K562 (cell line): Measurements from ENCODE around the gene SCFD2. TPM values are rescaled to one million over a fixed set of nuclear protein-coding genes. Genes with fewer than 3 reads are reported as not detected.

Experiments used
- ATAC-seq: fragments of 200-7000 bp; cut with Tn5 transposase; 3 replicates; pipeline ENCODE4 v1.9.1; 2020; ENCODE audit warnings: moderate library complexity
- BruUV-seq: library from RNA; stranded (reverse); fragments of 400-500 nt; replicated peaks from 2 replicates; lab custom pipeline; 2021; lab: Mats Ljungman, UMichigan
- CTCF ChIA-PET: fragments of 300-600 bp; formaldehyde crosslinking; extraction: SDS; loops from one replicate; lab custom pipeline; 2021; ENCODE audit warnings: low intra/inter-chr PET ratio; lab: Yijun Ruan, JAX
- POLR2A ChIA-PET: fragments of 300-600, 350-650 bp; sonication (Branson Sonifier 250); formaldehyde crosslinking; extraction: SDS; loops from one replicate; lab custom pipeline; 2021; ENCODE audit warnings: antibody characterized with exemption, inconsistent platforms; lab: Yijun Ruan, JAX
- DNase-seq, 4 experiments: peaks; one replicate each; pipeline versions ENCODE4 v3.0.0 to v3.0.0-alpha.2; 2011 to 2018; ENCODE audit warnings: low spot score in 3 of 4, mixed read lengths in 3 of 4; ENCODE audit errors: extremely low read depth in 1 of 4
- FAIRE-seq: peaks from 2 replicates; lab custom pipeline; 2011; peaks lifted over from hg19 to GRCh38; lab: Jason Lieb, UNC
- H2AFZ ChIP-seq: 2 replicates; pipeline ENCODE4 v1.6.0; 2011; ENCODE audit warnings: low read depth, low read length, control low read depth, inconsistent platforms
- H3K27ac ChIP-seq: fragments of 200-600 bp; 3 replicates; pipeline ENCODE4 v1.8.0; 2011; ENCODE audit warnings: low read depth, mild to moderate bottlenecking, control low read depth, inconsistent platforms, low read length, moderate library complexity, mixed read lengths; ENCODE audit errors: extremely low read depth
- H3K27me3 ChIP-seq, 2 experiments: fragments of 300-600 bp in 1 of 2; 2 replicates in 1 of 2; 3 replicates in 1 of 2; pipeline versions ENCODE4 v1.6.0 to v1.8.0; 2011; ENCODE audit warnings: inconsistent platforms in 2 of 2, low read length in 2 of 2, mild to moderate bottlenecking in 1 of 2, mixed read lengths in 1 of 2, moderate library complexity in 1 of 2; ENCODE audit not compliant: control insufficient read depth in 2 of 2, insufficient read depth in 2 of 2
- H3K36me3 ChIP-seq: fragments of 300-600 bp; 3 replicates; pipeline ENCODE4 v1.8.0; 2011; ENCODE audit warnings: mild to moderate bottlenecking, low read length, inconsistent platforms; ENCODE audit not compliant: control insufficient read depth, insufficient read depth
- H3K4me1 ChIP-seq, 2 experiments: fragments of 200-600 bp in 1 of 2; replicated peaks in 1 of 2; 2 replicates in 1 of 2; 3 replicates in 1 of 2; pipeline versions ENCODE4 v1.5.1 to v1.8.0; 2011; ENCODE audit warnings: inconsistent platforms in 2 of 2, low read length in 2 of 2, mild to moderate bottlenecking in 1 of 2, mixed read lengths in 1 of 2, moderate library complexity in 1 of 2; ENCODE audit not compliant: control insufficient read depth in 2 of 2, insufficient read depth in 2 of 2
- H3K4me2 ChIP-seq: 2 replicates; pipeline ENCODE4 v1.6.1; 2011; ENCODE audit warnings: low read length, control low read depth, inconsistent platforms, mixed read lengths; ENCODE audit not compliant: insufficient read depth
- H3K4me3 ChIP-seq: fragments of 200-600 bp; sonication (generic), shearing (Covaris generic); 2 replicates; pipeline ENCODE4 v1.5.1; 2016; ENCODE audit warnings: control low read depth, inconsistent platforms
- H3K79me2 ChIP-seq: fragments of 200-600 bp; 3 replicates; pipeline ENCODE4 v1.8.0; 2011; ENCODE audit warnings: low read length, inconsistent platforms; ENCODE audit not compliant: control insufficient read depth, insufficient read depth
- H3K9ac ChIP-seq, 2 experiments: 2 replicates each; pipeline versions ENCODE4 v1.6.0 to v1.6.1; 2011; ENCODE audit warnings: low read depth in 2 of 2, low read length in 2 of 2, control low read depth in 1 of 2, inconsistent platforms in 1 of 2, mild to moderate bottlenecking in 1 of 2, mixed read lengths in 1 of 2; ENCODE audit not compliant: insufficient read depth in 1 of 2
- H3K9me1 ChIP-seq: one replicate; pipeline ENCODE4 v1.6.0; 2011; ENCODE audit warnings: inconsistent platforms, mild to moderate bottlenecking, low read length, moderate library complexity; ENCODE audit not compliant: control insufficient read depth, insufficient read depth
- H3K9me3 ChIP-seq: replicated peaks from 2 replicates; pipeline ENCODE4 v1.5.1; 2011; ENCODE audit warnings: low read depth, low read length, inconsistent platforms; ENCODE audit not compliant: control insufficient read depth, insufficient read depth
- H4K20me1 ChIP-seq: replicated peaks from 2 replicates; pipeline ENCODE4 v1.6.1; 2011; ENCODE audit warnings: low read length, inconsistent platforms, mixed read lengths; ENCODE audit not compliant: control insufficient read depth, insufficient read depth
- GATAD2A ChIP-seq: fragments of 450-650 bp; IDR thresholded peaks from 2 replicates; pipeline ENCODE4 v1.6.1; 2017
- HSF4 ChIP-seq: fragments of 250-450 bp; sonication (Bioruptor Pico); IDR thresholded peaks from 2 replicates; pipeline ENCODE4 v2.1.2; 2022; ENCODE audit warnings: mild to moderate bottlenecking, moderate library complexity, borderline replicate concordance
- POU5F1 ChIP-seq: fragments of 150-350 bp; IDR thresholded peaks from 2 replicates; pipeline ENCODE4 v1.6.1; 2014; ENCODE audit warnings: borderline replicate concordance, low read length, low read depth, mild to moderate bottlenecking; ENCODE audit not compliant: partially characterized antibody
- SP1 ChIP-seq: sonication (generic); formaldehyde crosslinking; IDR thresholded peaks from 2 replicates; pipeline ENCODE4 v1.8.1; 2022; ENCODE audit warnings: mild to moderate bottlenecking, missing genetic modification reagents
- XRCC4 ChIP-seq: IDR thresholded peaks from one replicate; pipeline ENCODE4 v1.6.1; 2011; ENCODE audit not compliant: insufficient read depth, insufficient read length; ENCODE audit errors: extremely low read depth
- ZNF354B ChIP-seq: fragments of 250-450 bp; sonication (Bioruptor Pico); IDR thresholded peaks from 2 replicates; pipeline ENCODE4 v1.4.0; 2020
- ZNF592 ChIP-seq: fragments of 450-650 bp; IDR thresholded peaks from 2 replicates; pipeline ENCODE4 v1.6.1; 2017; ENCODE audit warnings: antibody characterized with exemption, mild to moderate bottlenecking
- in situ Hi-C: fragments of 300-500 bp; cut with MboI; formaldehyde crosslinking; loops from 4 replicates; pipeline ENCODE4 v1.15.0; 2018; ENCODE audit warnings: inconsistent platforms, mixed read lengths
- intact Hi-C: fragments of 100-400 bp; cut with micrococcal nuclease; formaldehyde crosslinking; loops from 2 replicates; pipeline ENCODE4 v1.14.2; 2022
- polyA plus RNA-seq, 8 experiments: library from polyadenylated mRNA; depleted of rRNA in 4 of 8; stranded (reverse) in 5 of 8; unstranded in 3 of 8; fragments of >200 nt; fragmentation: Nextera tagmentation in 2 of 8; fragmentation: Illumina TruSeq in 1 of 8; extraction: Ambion mirVana in 2 of 8; extraction: Trizol in 1 of 8; gene quantifications; 2 replicates each; pipeline versions ENCODE4 v1.2.1 to v1.2.3, GENCODE V29; 2011 to 2014; ENCODE audit warnings: inconsistent platforms in 1 of 8, missing spikeins in 1 of 8
- total RNA-seq, 7 experiments: library from RNA; depleted of rRNA in 6 of 7; stranded (reverse); fragments of >200 nt in 6 of 7; fragmentation: Illumina TruSeq in 2 of 7; extraction: Trizol in 2 of 7; gene quantifications; 2 replicates each; pipeline versions ENCODE4 v1.2.1 to v1.2.3, GENCODE V29; 2011 to 2021; ENCODE audit warnings: low replicate concordance in 1 of 7

Gene SCFD2
- total and polyA plus RNA-seq, 9 of the 15 experiments (the other 6 are each of a cell fraction or from before 2014, with no cell fraction given), result 5.7 to 30.3 (median 22.8) TPM

GRCh38 chr4:53094040-53094439 lies 271.8 kb downstream of the SCFD2 start (continued):
- TF ChIP-seq POU5F1, result no peak

DNA sequence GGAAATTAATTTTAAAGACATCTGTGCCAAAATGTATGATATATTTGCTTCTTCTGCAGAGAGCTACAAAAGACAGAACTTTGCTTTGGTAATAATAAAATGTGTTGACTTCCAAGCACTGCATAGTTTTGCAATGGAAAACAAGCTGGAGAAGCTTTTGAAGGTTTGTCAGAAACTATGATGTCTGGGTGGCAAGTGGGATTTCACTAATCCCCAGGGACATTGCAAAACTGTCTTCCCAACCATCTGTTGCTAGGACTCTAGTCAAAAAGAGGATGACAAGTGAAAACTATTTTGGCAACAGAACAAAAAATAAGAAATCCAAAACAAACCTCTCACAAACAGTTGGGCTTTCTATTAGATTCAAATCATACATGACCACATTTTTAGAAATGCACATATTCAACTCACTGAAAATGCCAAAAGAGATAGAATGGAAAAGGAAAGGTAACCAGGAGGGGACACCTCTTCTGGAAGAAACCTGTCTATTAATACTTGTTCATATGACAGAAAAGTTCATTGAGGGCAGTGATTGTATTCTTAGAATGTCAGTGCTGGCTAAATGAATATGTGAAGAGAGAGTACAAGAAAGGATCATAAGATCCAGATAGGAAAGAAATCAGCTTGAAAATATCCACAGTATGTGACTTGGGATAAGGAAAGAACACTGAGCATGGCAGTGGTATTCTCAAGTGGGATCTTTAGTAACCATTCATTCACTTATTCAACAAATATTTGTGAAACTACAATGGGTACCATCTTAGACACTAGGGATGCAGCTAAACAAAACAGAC lies 275.7 kb downstream of the SCFD2 start:
- Histone ChIP-seq H4K20me1 (no peaks in the 10 kb centered on the region), H2AFZ (no peak overlapping the region), H3K36me3 (no peaks in the 10 kb centered on the region), H3K79me2 (no peaks in the 10 kb centered on the region), H3K27me3 (no peaks in the 10 kb centered on the region), H3K9me3 (no peaks in the 10 kb centered on the region), H3K4me3 (no peak overlapping the region), H3K9ac (no peak overlapping the region), H3K4me2 (no peak overlapping the region), H3K9me1 (no peaks in the 10 kb centered on the region), H3K4me1 (no peaks in the 10 kb centered on the region), H3K27ac (no peak overlapping the region)
- ChIA-PET CTCF (no interaction called here), POLR2A (no interaction called here)
- intact Hi-C loops, result no loop called here
- ATAC-seq, result no peak
- FAIRE-seq, result no peak
- DNase-seq, result no peak
- BruUV-seq, result no TSS peak
- in situ Hi-C loops, result no loop called here
- TF ChIP-seq ZNF354B (no peak), GATAD2A (no peak), SP1 (CRISPR knock-in tag) (no peak), HSF4 (no peak), ZNF592 (no peak), XRCC4 (no peak)
